ENCODE data around the gene MED29.

DNA sequence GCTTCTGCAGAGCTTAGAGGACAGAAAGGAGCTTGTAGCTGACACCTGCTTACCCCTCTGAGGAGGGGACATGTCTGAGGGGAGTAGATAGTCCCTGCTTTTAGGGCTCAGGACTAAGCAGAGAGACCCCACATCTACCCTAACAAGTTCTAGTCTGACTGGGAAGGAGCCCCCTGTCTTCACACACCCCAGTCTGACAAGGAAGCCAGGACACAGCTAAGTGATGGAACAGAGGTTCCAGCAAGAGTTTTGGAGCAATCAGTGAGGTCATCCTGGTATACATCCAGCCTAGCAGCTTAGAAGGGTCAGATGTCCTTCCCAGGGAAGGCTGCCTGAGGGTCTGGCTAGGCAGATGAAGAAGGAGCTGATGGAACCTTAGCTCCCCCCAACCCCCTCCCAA, 15.2 kb upstream of the MED29 start:
- TF ChIP-seq EZH2 (IDR thresholded peaks at IDR 0.05; ENCODE audit: borderline replicate concordance, low read depth, low read length, poor library complexity, severe bottlenecking) = no peak
- TF ChIP-seq, protein P1, sequence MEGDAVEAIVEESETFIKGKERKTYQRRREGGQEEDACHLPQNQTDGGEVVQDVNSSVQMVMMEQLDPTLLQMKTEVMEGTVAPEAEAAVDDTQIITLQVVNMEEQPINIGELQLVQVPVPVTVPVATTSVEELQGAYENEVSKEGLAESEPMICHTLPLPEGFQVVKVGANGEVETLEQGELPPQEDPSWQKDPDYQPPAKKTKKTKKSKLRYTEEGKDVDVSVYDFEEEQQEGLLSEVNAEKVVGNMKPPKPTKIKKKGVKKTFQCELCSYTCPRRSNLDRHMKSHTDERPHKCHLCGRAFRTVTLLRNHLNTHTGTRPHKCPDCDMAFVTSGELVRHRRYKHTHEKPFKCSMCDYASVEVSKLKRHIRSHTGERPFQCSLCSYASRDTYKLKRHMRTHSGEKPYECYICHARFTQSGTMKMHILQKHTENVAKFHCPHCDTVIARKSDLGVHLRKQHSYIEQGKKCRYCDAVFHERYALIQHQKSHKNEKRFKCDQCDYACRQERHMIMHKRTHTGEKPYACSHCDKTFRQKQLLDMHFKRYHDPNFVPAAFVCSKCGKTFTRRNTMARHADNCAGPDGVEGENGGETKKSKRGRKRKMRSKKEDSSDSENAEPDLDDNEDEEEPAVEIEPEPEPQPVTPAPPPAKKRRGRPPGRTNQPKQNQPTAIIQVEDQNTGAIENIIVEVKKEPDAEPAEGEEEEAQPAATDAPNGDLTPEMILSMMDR (conservative IDR thresholded peaks at IDR 0.05; ENCODE audit: low read depth, low read length) = no peak

All from A673 (cell line).